ENCODE measurements around the gene ANKRD29.
"Not testable (repeated sequence)": the region's sequence is repeated elsewhere in the genome, so short reads cannot be mapped to it uniquely, and the experiment has no call there.

The ANKRD29 gene

DNA sequence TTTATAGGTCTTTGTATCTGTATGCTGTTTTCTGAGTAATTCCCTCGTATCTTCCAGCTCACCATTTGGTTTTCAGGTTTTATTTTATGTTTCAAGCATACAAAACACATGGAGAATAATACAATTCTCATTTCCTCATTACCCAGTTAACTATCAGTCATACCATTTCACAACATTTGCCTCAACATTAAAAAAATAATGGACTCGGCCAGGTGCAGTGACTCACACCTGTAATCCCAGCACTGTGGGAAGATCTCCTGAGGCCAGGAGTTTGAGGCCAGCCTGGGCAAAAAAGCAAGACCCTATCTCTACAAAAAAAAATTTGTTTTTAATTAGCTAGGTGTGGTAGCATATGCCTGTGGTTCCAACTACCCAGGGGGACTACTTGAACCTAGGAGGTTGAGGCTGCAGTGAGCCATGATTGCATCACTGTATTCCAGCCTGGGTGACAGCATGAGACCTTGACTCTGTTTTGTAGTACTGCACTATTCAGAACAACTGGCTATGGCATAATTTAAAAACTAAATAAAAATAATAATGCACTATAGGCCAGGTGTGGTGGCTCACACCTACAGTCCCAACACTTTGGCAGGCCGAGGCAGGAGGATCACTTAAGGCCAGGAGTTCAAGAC, 96.7 kb downstream of the ANKRD29 start:
- H3K27ac ChIP-seq = no peak overlapping the region

GRCh38 chr18:23563377-23564043, 99.2 kb downstream of the ANKRD29 start:
- TF ChIP-seq ZFX (IDR thresholded peaks at IDR 0.05) (no peak), CTCF (conservative IDR thresholded peaks at IDR 0.05) (no peak)
- no peak overlapping the region for H3K27ac ChIP-seq

More for the DNA sequence above, 96.7 kb downstream of the ANKRD29 start:
- TF ChIP-seq CTCF (conservative IDR thresholded peaks at IDR 0.05) (no peak), ZFX (IDR thresholded peaks at IDR 0.05) (no peak)

GRCh38 chr18:23560186-23560585, 102.5 kb downstream of the ANKRD29 start:
- no peak overlapping the region for H3K27ac ChIP-seq
- TF ChIP-seq CTCF (conservative IDR thresholded peaks at IDR 0.05) (no peak), ZFX (IDR thresholded peaks at IDR 0.05) (no peak)

- H3K27ac ChIP-seq = not testable (repeated sequence)
These were observed 105.2 kb downstream of the ANKRD29 start for GRCh38 chr18:23557511-23557910.

- no peak overlapping the region for H3K27ac ChIP-seq
- TF ChIP-seq ZFX (IDR thresholded peaks at IDR 0.05) = no peak
- TF ChIP-seq CTCF (conservative IDR thresholded peaks at IDR 0.05) = no peak
These were observed 106.4 kb downstream of the ANKRD29 start for GRCh38 chr18:23556145-23556780.

DNA sequence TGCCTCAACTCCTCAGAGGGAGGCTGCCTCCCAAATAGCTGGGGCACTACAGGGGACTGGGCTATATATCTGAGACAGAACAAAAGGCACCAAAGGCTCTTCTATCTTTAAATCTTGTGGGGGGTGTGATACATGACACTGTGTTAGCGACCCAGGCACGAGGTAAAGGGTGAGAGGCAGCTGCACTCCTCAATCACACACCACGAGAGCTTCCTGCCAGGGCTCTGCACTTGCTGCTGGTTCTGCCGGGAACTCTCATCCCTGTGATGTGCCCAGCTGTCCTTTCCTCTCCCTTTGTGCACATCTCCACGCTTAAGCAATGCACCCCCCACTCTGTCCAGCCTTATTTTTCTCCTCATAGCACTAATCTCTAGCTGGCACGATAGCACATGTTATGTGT, 108.8 kb downstream of the ANKRD29 start:
- H3K27ac ChIP-seq = no peak overlapping the region
- no peak for TF ChIP-seq ZFX (IDR thresholded peaks at IDR 0.05)
- no peak for TF ChIP-seq CTCF (conservative IDR thresholded peaks at IDR 0.05)

DNA sequence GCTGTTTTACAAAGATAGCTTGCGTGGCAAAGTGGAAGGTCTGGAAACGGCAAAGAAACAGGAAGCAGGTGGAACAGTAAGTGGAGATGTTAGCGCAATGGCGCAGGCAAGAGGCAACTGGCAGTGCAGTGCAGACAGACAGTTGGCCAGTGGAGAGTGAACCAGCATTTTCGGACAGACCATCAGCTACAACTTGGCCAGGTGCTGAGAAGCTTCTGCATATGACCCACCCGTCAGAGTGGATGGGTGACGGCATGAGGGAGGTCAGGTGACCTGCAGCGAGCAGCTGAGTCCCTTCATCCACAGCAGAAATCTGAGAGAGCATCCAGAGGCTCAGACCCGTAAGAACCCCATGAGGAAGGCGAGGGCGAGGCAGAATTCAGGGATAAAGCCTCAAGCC, 110.2 kb downstream of the ANKRD29 start:
- H3K27ac ChIP-seq = no peak overlapping the region
- no peak for TF ChIP-seq ZFX (IDR thresholded peaks at IDR 0.05)
- TF ChIP-seq CTCF (conservative IDR thresholded peaks at IDR 0.05) = no peak

Measured in C4-2B (cell line).